ENCODE results near the gene SYNPR.
"Not testable (repeated sequence)": the region's sequence is repeated elsewhere in the genome, so short reads cannot be mapped to it uniquely, and the experiment has no call there.

Gene SYNPR

GRCh38 chr3:63245726-63246241 is 32.3 kb upstream of the SYNPR start:
- H3K4me3 ChIP-seq (replicated peaks; ENCODE audit: insufficient read depth, low read length): no peak overlapping the region
- TF ChIP-seq POLR2AphosphoS5 (IDR thresholded peaks at IDR 0.05; ENCODE audit: low read depth) (no peak), REST (IDR thresholded peaks at IDR 0.05; ENCODE audit: insufficient replicate concordance, low read depth) (no peak), SPI1 (IDR thresholded peaks at IDR 0.05; ENCODE audit: borderline replicate concordance, low read depth) (no peak), GABPA (IDR thresholded peaks at IDR 0.05; ENCODE audit: low read depth) (no peak), CTCF (IDR thresholded peaks at IDR 0.05; ENCODE audit: insufficient read depth, low read length) (no peak)
- DNase-seq (ENCODE audit: low read depth in 1 of 2, low spot score in 1 of 2): no peak
- no peaks in the 10 kb centered on the region for H3K27me3 ChIP-seq (ENCODE audit: insufficient read depth, poor library complexity, severe bottlenecking)
- H3K27ac ChIP-seq (replicated peaks): no peak overlapping the region

- no peak for TF ChIP-seq GABPA (IDR thresholded peaks at IDR 0.05; ENCODE audit: low read depth)
- TF ChIP-seq REST (IDR thresholded peaks at IDR 0.05; ENCODE audit: insufficient replicate concordance, low read depth): no peak
- no peak for TF ChIP-seq SPI1 (IDR thresholded peaks at IDR 0.05; ENCODE audit: borderline replicate concordance, low read depth)
- no peak for TF ChIP-seq CTCF (IDR thresholded peaks at IDR 0.05; ENCODE audit: insufficient read depth, low read length)
- no peak for TF ChIP-seq POLR2AphosphoS5 (IDR thresholded peaks at IDR 0.05; ENCODE audit: low read depth)
- H3K27me3 ChIP-seq (ENCODE audit: insufficient read depth, poor library complexity, severe bottlenecking): no peaks in the 10 kb centered on the region
- no peak overlapping the region for H3K27ac ChIP-seq (replicated peaks)
- DNase-seq (ENCODE audit: low read depth in 1 of 2, low spot score in 1 of 2): no peak
- H3K4me3 ChIP-seq (replicated peaks; ENCODE audit: insufficient read depth, low read length): no peak overlapping the region
Measured at GRCh38 chr3:63248015-63248414, 30.1 kb upstream of the SYNPR start.

- DNase-seq (ENCODE audit: low read depth in 1 of 2, low spot score in 1 of 2): no peak
- Histone ChIP-seq H3K4me3 (replicated peaks; ENCODE audit: insufficient read depth, low read length) (no peak overlapping the region), H3K27me3 (ENCODE audit: insufficient read depth, poor library complexity, severe bottlenecking) (no peaks in the 10 kb centered on the region), H3K27ac (replicated peaks) (no peak overlapping the region)
- TF ChIP-seq GABPA (IDR thresholded peaks at IDR 0.05; ENCODE audit: low read depth): no peak
- no peak for TF ChIP-seq SPI1 (IDR thresholded peaks at IDR 0.05; ENCODE audit: borderline replicate concordance, low read depth)
- TF ChIP-seq POLR2AphosphoS5 (IDR thresholded peaks at IDR 0.05; ENCODE audit: low read depth): no peak
- no peak for TF ChIP-seq REST (IDR thresholded peaks at IDR 0.05; ENCODE audit: insufficient replicate concordance, low read depth)
- no peak for TF ChIP-seq CTCF (IDR thresholded peaks at IDR 0.05; ENCODE audit: insufficient read depth, low read length)
Measured at GRCh38 chr3:63251499-63251898, 26.6 kb upstream of the SYNPR start.

- not testable (repeated sequence) for H3K27ac ChIP-seq (replicated peaks); DNase-seq (ENCODE audit: low read depth in 1 of 2, low spot score in 1 of 2); H3K27me3 ChIP-seq (ENCODE audit: insufficient read depth, poor library complexity, severe bottlenecking); H3K4me3 ChIP-seq (replicated peaks; ENCODE audit: insufficient read depth, low read length)
Measured at GRCh38 chr3:63255819-63256218, 22.3 kb upstream of the SYNPR start.

Data from HL-60 (cell line).